Measurements from ENCODE around the gene NPBWR2. TPM values are rescaled to one million over a fixed set of nuclear protein-coding genes. Genes with fewer than 3 reads are reported as not detected.

Gene NPBWR2
- polyA plus RNA-seq, 3 donors, result not detected

DNA sequence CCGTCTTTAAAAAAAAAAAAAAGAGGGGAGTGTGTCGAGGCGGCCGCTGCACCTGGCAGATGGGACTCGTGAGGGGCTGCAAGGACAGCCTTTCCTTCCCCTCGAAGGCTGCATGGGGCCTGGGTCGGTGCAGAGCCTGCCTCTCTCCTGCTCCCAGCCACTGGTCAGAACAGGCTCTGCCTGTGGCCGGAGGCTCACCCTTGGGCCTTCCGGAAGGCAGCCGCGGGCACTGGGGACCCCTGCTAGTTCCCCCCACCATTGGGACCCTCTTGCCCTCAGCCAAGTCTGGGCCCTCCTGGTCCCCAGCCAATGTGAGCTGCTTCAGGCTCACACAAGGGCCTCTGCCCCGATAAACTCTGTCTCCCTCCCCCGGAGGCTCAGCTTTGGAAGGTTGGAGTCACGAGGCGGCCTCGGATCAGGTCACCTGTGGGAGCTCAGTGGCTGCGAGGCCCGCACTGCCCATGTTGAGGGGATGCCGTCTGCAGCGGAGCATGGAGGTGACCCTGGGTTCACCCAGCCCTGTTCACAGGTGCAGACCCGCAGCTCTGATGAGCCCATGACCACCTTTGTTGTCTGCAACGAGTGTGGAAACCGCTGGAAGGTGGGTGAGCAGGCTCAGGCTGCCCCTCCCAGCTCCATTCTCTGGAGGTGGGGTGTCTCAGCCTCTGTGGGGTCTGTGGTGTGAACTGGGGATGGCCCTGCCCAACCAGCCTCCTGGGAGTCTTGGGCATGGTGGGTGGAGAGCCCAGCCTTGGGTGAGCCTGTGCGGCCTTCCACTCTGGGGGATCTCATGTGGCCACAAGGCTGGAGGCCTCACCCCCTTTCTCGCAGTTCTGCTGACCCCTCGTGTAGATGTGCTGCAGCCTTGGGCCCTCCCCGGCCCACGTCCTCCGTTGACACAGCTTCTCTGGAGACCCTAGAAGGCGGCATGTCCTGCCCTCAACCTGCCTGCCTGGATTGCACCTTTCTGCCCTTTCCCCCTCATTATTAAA lies 35.7 kb downstream of the NPBWR2 start:
- H4K20me1 ChIP-seq (ENCODE audit: insufficient read depth, low read length), result peaks cover 88% of the 10 kb centered on the region
- peaks cover 18 to 40% of the 10 kb centered on the region in 2 donors for H3K4me1 ChIP-seq (ENCODE audit: control insufficient read depth in 1 of 2, insufficient read depth in 2 of 2, low read length in 2 of 2)
- H3K27me3 Mint-ChIP-seq (ENCODE audit: low read depth in 3 of 3), result peaks cover 0 to 8% (median 2%) of the 10 kb centered on the region in 3 donors

More for the DNA sequence above, 35.7 kb downstream of the NPBWR2 start:
- peak overlapping the region in 1 of 2 donors; percentile 36 for H3K27ac ChIP-seq (ENCODE audit: low read depth in 1 of 2, low read length in 2 of 2)
- H3K27me3 ChIP-seq (ENCODE audit: control insufficient read depth in 2 of 2, insufficient read depth in 2 of 2, low read length in 2 of 2), result no peaks in the 10 kb centered on the region
- H3K4me2 ChIP-seq (replicated peaks; ENCODE audit: extremely low read depth, low read length, poor library complexity, severe bottlenecking), result no peak overlapping the region
- Mint-ChIP-seq H3K27ac (peak overlapping the region in 4 of 7 donors; percentile 24 to 81 (median 54)), H3K4me1 (peaks cover 37% of the 10 kb centered on the region), H3K9me3 (peaks cover 0 to 2% (median 0%) of the 10 kb centered on the region in 7 donors), H3K4me3 (no peak overlapping the region), H3K36me3 (peaks cover 32 to 48% of the 10 kb centered on the region in 2 donors)
- H3K79me2 ChIP-seq (ENCODE audit: insufficient read depth, low read length), result peaks cover 32% of the 10 kb centered on the region
- no peak for DNase-seq
- H3K9ac ChIP-seq (ENCODE audit: insufficient read depth, low read length, poor library complexity, severe bottlenecking), result no peak overlapping the region
- peaks cover 43 to 46% of the 10 kb centered on the region in 2 donors for H3K36me3 ChIP-seq (replicated peaks in 1 of 2; ENCODE audit: control insufficient read depth in 1 of 2, insufficient read depth in 2 of 2, low read length in 2 of 2)
- no peak overlapping the region for H3K4me3 ChIP-seq (replicated peaks in 1 of 3; ENCODE audit: low read depth in 2 of 3, low read length in 3 of 3)
- intact Hi-C loops (cut with micrococcal nuclease), result no loop called here
- 85% methylated on average over 22 of the region's 30 CpGs for WGBS (ENCODE audit: insufficient coverage)
- TF ChIP-seq, protein P1, sequence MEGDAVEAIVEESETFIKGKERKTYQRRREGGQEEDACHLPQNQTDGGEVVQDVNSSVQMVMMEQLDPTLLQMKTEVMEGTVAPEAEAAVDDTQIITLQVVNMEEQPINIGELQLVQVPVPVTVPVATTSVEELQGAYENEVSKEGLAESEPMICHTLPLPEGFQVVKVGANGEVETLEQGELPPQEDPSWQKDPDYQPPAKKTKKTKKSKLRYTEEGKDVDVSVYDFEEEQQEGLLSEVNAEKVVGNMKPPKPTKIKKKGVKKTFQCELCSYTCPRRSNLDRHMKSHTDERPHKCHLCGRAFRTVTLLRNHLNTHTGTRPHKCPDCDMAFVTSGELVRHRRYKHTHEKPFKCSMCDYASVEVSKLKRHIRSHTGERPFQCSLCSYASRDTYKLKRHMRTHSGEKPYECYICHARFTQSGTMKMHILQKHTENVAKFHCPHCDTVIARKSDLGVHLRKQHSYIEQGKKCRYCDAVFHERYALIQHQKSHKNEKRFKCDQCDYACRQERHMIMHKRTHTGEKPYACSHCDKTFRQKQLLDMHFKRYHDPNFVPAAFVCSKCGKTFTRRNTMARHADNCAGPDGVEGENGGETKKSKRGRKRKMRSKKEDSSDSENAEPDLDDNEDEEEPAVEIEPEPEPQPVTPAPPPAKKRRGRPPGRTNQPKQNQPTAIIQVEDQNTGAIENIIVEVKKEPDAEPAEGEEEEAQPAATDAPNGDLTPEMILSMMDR (IDR thresholded peaks at IDR 0.05), result no peak
- no peak overlapping the region for H2AFZ ChIP-seq (ENCODE audit: insufficient read depth, low read depth, low read length, poor library complexity, severe bottlenecking)
- H3K9me3 ChIP-seq (replicated peaks in 1 of 2; ENCODE audit: control insufficient read depth in 1 of 2, insufficient read depth in 1 of 2, low read length in 2 of 2), result no peaks in the 10 kb centered on the region
